GM19023 (cell line): ENCODE results near the gene PSMB11.

Experiments used
- ATAC-seq: cut with Tn5 transposase; IDR thresholded peaks from one replicate; pipeline ENCODE4 v1.9.1; 2021; ENCODE audit warnings: mild to moderate bottlenecking, moderate library complexity; ENCODE audit not compliant: unreplicated experiment

The PSMB11 gene

GRCh38 chr14:23040100-23040499 lies 1.9 kb upstream of the PSMB11 start:
- ATAC-seq = no peak

GRCh38 chr14:23041729-23042128 lies 283 bp upstream of the PSMB11 start:
- no peak for ATAC-seq

GRCh38 chr14:23043145-23043544 lies 1.1 kb downstream of the PSMB11 start:
- no peak for ATAC-seq

- no peak for ATAC-seq
Measured at GRCh38 chr14:23043754-23044153, 1.7 kb downstream of the PSMB11 start.

GRCh38 chr14:23044840-23045239 lies 2.8 kb downstream of the PSMB11 start:
- ATAC-seq = no peak

- no peak for ATAC-seq
Measured at GRCh38 chr14:23045419-23046357, 3.7 kb downstream of the PSMB11 start.

- ATAC-seq = no peak
Measured at GRCh38 chr14:23047034-23047634, 5.1 kb downstream of the PSMB11 start.

- no peak for ATAC-seq
Measured at GRCh38 chr14:23047751-23048693, 6.0 kb downstream of the PSMB11 start.

- no peak for ATAC-seq
Measured at GRCh38 chr14:23049011-23049410, 7.0 kb downstream of the PSMB11 start.

- ATAC-seq = no peak
Measured at GRCh38 chr14:23051141-23052057, 9.4 kb downstream of the PSMB11 start.

- ATAC-seq = no peak
Measured at GRCh38 chr14:23052182-23052623, 10.2 kb downstream of the PSMB11 start.

GRCh38 chr14:23052671-23053070 lies 10.7 kb downstream of the PSMB11 start:
- no peak for ATAC-seq

GRCh38 chr14:23053426-23053825 lies 11.4 kb downstream of the PSMB11 start:
- ATAC-seq = no peak

GRCh38 chr14:23054000-23054811 lies 12.2 kb downstream of the PSMB11 start:
- no peak for ATAC-seq

- no peak for ATAC-seq
Measured at GRCh38 chr14:23055147-23055550, 13.1 kb downstream of the PSMB11 start.

GRCh38 chr14:23055621-23056144 lies 13.7 kb downstream of the PSMB11 start:
- ATAC-seq = no peak

- peak; percentile 69 for ATAC-seq
Measured at GRCh38 chr14:23056145-23056955, 14.3 kb downstream of the PSMB11 start.
